Urinary bladder (tissue), 4 donors: ENCODE measurements around the gene TRAM2. TPM values are rescaled to one million over a fixed set of nuclear protein-coding genes. Genes with fewer than 3 reads are reported as not detected.

Experiments used
- DNase-seq: peaks from one replicate; pipeline ENCODE4 v3.0.0-alpha.2; 2015; ENCODE audit errors: extremely low spot score
- H3K27ac ChIP-seq: one replicate; pipeline ENCODE4 v1.5.1; 2013; ENCODE audit warnings: low read depth, mild to moderate bottlenecking, moderate library complexity
- H3K36me3 ChIP-seq: one replicate; pipeline ENCODE4 v1.6.1; 2013; ENCODE audit warnings: mild to moderate bottlenecking, moderate library complexity; ENCODE audit not compliant: insufficient read depth
- H3K4me1 ChIP-seq: one replicate; pipeline ENCODE4 v1.6.1; 2013; ENCODE audit warnings: mild to moderate bottlenecking, moderate library complexity; ENCODE audit not compliant: insufficient read depth
- H3K4me3 ChIP-seq: one replicate; pipeline ENCODE4 v1.5.1; 2013; ENCODE audit warnings: low read depth, low read length
- WGBS: extraction: QIAGEN DNeasy Blood & Tissue Kit; methylation state at CpG from one replicate; pipeline ENCODE4 v1.1.7; 2013; 5-methylcytosine and 5-hydroxymethylcytosine counted together
- polyA plus RNA-seq: library from polyadenylated mRNA; stranded (reverse); fragments of 200-250 nt; gene quantifications from one replicate; pipeline ENCODE4 v1.2.3, GENCODE V29; 2013
- total RNA-seq: library from RNA; depleted of rRNA; stranded (reverse); fragments of >200 nt; gene quantifications from one replicate; pipeline ENCODE4 v1.2.3, GENCODE V29; 2014
- donor health status: healthy with polysubstance abuse.
- donor health status: healthy.

Gene TRAM2
- total and polyA plus RNA-seq, 2 donors: 22.9 to 25.2 TPM

GRCh38 chr6:52516943-52517342 lies 59.9 kb downstream of the TRAM2 start:
- Histone ChIP-seq H3K4me1 (peaks cover 2% of the 10 kb centered on the region), H3K27ac (no peak overlapping the region)
- WGBS: 95% methylated on average over 3 of the region's 3 CpGs

GRCh38 chr6:52516269-52516668 lies 60.6 kb downstream of the TRAM2 start:
- 93% methylated on average over 1 of the region's 1 CpG for WGBS
- DNase-seq: no peak
- Histone ChIP-seq H3K27ac (no peak overlapping the region), H3K4me3 (no peak overlapping the region), H3K4me1 (peaks cover 2% of the 10 kb centered on the region), H3K36me3 (no peaks in the 10 kb centered on the region)

More at GRCh38 chr6:52516943-52517342, 59.9 kb downstream of the TRAM2 start:
- DNase-seq: no peak
- no peak overlapping the region for H3K4me3 ChIP-seq
- H3K36me3 ChIP-seq: no peaks in the 10 kb centered on the region

- WGBS: 24% methylated on average over 2 of the region's 2 CpGs
- no peak overlapping the region for H3K27ac ChIP-seq
- no peak for DNase-seq
- H3K36me3 ChIP-seq: no peaks in the 10 kb centered on the region
- H3K4me1 ChIP-seq: peaks cover 2% of the 10 kb centered on the region
- H3K4me3 ChIP-seq: no peak overlapping the region
These were observed 61.5 kb downstream of the TRAM2 start for GRCh38 chr6:52515219-52515960.

GRCh38 chr6:52514514-52514913 lies 62.3 kb downstream of the TRAM2 start:
- no peak for DNase-seq
- Histone ChIP-seq H3K36me3 (no peaks in the 10 kb centered on the region), H3K27ac (no peak overlapping the region), H3K4me1 (peaks cover 2% of the 10 kb centered on the region), H3K4me3 (no peak overlapping the region)
- 54% methylated on average over 7 of the region's 7 CpGs for WGBS

GRCh38 chr6:52513896-52514295 lies 63.0 kb downstream of the TRAM2 start:
- peaks cover 2% of the 10 kb centered on the region for H3K4me1 ChIP-seq
- WGBS: 71% methylated on average over 4 of the region's 4 CpGs
- H3K4me3 ChIP-seq: no peak overlapping the region
- H3K36me3 ChIP-seq: no peaks in the 10 kb centered on the region
- no peak for DNase-seq
- H3K27ac ChIP-seq: no peak overlapping the region

DNA sequence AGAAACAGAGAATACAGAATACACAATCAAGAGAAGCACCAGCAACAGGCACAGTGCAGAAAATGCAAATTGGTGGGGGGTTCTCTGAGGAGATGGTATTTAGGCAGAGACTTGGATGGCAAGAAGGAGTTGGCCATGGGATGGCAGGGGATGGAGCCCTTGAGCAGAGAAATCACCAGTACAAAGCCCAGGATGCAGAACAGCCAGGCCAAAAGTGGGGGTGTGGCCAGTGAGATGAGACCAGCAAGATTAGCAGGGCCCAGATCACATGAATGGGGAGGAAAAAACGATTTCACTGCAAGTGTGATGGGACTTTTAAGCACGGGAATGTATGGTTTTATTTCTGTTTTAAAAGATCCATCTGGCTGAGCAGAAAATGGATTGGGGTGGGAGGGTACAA lies 63.4 kb downstream of the TRAM2 start:
- no peak for DNase-seq
- Histone ChIP-seq H3K4me1 (peaks cover 2% of the 10 kb centered on the region), H3K36me3 (no peaks in the 10 kb centered on the region), H3K4me3 (no peak overlapping the region), H3K27ac (peak overlapping the region; percentile 14)
- WGBS: 41% methylated on average over 2 of the region's 2 CpGs

GRCh38 chr6:52512199-52512598 lies 64.7 kb downstream of the TRAM2 start:
- no peak for DNase-seq
- H3K4me3 ChIP-seq: no peak overlapping the region
- H3K36me3 ChIP-seq: no peaks in the 10 kb centered on the region
- peaks cover 2% of the 10 kb centered on the region for H3K4me1 ChIP-seq
- H3K27ac ChIP-seq: peak overlapping the region; percentile 63
- 20% methylated on average over 4 of the region's 4 CpGs for WGBS

- no peaks in the 10 kb centered on the region for H3K36me3 ChIP-seq
- peaks cover under 1% of the 10 kb centered on the region for H3K4me1 ChIP-seq
- H3K27ac ChIP-seq: peak overlapping the region; percentile 63
- no peak overlapping the region for H3K4me3 ChIP-seq
- WGBS: 64% methylated on average over 12 of the region's 12 CpGs
- no peak for DNase-seq
These were observed 65.2 kb downstream of the TRAM2 start for GRCh38 chr6:52511572-52512151.

GRCh38 chr6:52511163-52511562 lies 65.7 kb downstream of the TRAM2 start:
- Histone ChIP-seq H3K4me3 (no peak overlapping the region), H3K27ac (peak overlapping the region; percentile 63), H3K36me3 (no peaks in the 10 kb centered on the region), H3K4me1 (no peaks in the 10 kb centered on the region)
- DNase-seq: no peak
- 89% methylated on average over 10 of the region's 10 CpGs for WGBS

GRCh38 chr6:52510213-52510562 lies 66.7 kb downstream of the TRAM2 start:
- no peaks in the 10 kb centered on the region for H3K4me1 ChIP-seq
- DNase-seq: no peak
- no peak overlapping the region for H3K27ac ChIP-seq
- H3K4me3 ChIP-seq: no peak overlapping the region
- H3K36me3 ChIP-seq: no peaks in the 10 kb centered on the region

- WGBS: 93% methylated on average over 14 of the region's 14 CpGs
- Histone ChIP-seq H3K4me3 (no peak overlapping the region), H3K27ac (no peak overlapping the region), H3K36me3 (no peaks in the 10 kb centered on the region), H3K4me1 (no peaks in the 10 kb centered on the region)
- DNase-seq: no peak
These were observed 67.3 kb downstream of the TRAM2 start for GRCh38 chr6:52509281-52510212.

- Histone ChIP-seq H3K4me3 (no peak overlapping the region), H3K36me3 (no peaks in the 10 kb centered on the region), H3K4me1 (no peaks in the 10 kb centered on the region), H3K27ac (no peak overlapping the region)
- DNase-seq: no peak
- 97% methylated on average over 5 of the region's 5 CpGs for WGBS
These were observed 68.6 kb downstream of the TRAM2 start for GRCh38 chr6:52508261-52508739.

DNA sequence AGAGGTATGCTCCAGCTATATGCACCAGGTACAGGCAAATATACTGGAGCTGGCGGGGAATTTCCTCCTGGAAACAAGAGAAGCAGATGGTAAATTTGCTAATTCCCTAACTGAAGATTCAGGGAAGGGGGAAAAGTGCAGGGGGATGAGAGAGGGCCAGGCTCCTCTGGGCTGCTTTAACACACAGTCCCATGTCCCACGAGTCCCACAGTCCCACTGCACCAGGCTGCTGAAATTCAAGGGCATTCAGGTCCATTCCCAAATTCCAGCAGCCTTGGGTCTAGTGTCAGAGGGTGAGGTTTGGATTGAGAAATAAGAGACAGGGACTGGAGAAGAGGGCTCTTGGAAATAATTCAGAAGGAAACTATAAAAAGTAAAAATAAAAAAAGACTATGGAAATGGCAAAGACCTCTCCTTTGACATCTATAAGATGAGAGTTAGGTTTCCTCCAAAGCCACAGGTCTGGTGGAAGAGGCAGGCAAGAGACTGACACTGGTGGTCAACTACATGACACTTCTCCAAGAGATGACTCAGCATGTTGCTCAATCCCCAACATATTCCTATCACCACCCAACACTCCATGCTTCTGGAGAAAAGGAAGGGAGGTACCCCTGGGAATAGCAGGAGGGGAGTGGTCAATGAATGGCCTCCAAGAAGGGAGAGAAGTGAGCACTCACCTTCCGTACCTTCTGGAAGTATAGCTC lies 69.2 kb downstream of the TRAM2 start:
- Histone ChIP-seq H3K27ac (no peak overlapping the region), H3K4me3 (no peak overlapping the region), H3K36me3 (no peaks in the 10 kb centered on the region), H3K4me1 (no peaks in the 10 kb centered on the region)
- no peak for DNase-seq
- 89% methylated on average over 3 of the region's 3 CpGs for WGBS
